ENCODE results near the gene ATP5F1C.
A peak's percentile ranks its signal among the peaks of the same experiment; 100 is the strongest.

DNA sequence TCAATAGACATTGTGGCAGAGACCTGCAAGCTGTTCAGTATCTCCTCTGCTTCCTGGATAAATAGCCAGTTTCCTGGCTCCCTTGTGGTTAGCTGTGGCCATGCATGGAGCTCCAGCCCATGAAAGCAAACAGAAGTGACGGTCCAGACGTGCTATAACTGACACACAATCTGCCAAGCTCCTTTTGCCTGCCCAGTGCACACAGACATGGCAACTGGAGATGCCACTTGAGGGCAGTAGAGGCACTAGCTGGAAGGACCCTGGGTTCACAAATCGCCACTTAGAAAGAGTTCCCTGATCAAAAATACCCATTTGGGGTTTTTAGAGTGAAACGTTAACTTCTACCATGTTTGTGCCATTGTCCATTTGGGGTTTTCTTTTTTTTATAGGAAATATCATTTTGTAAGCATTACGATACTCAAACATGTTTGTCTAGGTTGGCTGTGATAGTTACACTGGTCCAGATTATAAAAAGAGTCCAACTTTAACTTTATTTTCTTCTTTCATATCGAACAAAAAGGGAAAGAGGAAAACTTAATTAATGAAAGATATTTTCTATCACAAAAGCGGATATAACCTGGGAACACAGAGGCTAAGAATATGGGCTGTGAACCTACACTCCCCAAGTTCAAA, 31.5 kb upstream of the ATP5F1C start:
- TF ChIP-seq, protein P1, sequence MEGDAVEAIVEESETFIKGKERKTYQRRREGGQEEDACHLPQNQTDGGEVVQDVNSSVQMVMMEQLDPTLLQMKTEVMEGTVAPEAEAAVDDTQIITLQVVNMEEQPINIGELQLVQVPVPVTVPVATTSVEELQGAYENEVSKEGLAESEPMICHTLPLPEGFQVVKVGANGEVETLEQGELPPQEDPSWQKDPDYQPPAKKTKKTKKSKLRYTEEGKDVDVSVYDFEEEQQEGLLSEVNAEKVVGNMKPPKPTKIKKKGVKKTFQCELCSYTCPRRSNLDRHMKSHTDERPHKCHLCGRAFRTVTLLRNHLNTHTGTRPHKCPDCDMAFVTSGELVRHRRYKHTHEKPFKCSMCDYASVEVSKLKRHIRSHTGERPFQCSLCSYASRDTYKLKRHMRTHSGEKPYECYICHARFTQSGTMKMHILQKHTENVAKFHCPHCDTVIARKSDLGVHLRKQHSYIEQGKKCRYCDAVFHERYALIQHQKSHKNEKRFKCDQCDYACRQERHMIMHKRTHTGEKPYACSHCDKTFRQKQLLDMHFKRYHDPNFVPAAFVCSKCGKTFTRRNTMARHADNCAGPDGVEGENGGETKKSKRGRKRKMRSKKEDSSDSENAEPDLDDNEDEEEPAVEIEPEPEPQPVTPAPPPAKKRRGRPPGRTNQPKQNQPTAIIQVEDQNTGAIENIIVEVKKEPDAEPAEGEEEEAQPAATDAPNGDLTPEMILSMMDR (IDR thresholded peaks at IDR 0.05) = peak; percentile 44 to 72 (median 63)
- no peak for TF ChIP-seq POLR2A (IDR thresholded peaks at IDR 0.05)
